ENCODE measurements around the gene ELF2.
A peak's percentile ranks its signal among the peaks of the same experiment; 100 is the strongest.
"Not testable (repeated sequence)": the region's sequence is repeated elsewhere in the genome, so short reads cannot be mapped to it uniquely, and the experiment has no call there.

The ELF2 gene

DNA sequence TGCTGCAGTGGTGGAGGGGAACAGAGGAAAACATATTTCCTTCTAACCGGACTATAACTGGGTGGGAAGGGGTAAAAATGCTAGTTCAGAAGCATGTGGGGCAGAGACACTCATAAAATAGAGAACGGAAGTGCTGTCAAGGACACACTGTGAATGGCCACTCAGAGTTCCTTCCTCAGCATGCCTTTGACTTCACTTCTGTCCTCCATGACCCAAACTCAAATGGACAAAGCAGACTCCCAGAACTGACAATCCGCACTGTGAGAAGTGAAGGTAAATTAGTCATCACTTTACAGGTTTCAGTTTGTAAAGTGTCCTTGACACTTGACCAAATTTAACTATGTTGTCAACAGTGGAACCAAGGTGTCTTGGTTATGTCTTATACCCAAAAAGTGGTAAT is 30.2 kb upstream of the ELF2 start:
- TF ChIP-seq CTCF (conservative IDR thresholded peaks at IDR 0.05; ENCODE audit: low read depth, low read length): no peak
- no peaks in the 10 kb centered on the region for H3K27me3 ChIP-seq (ENCODE audit: insufficient read depth, low read depth)
- H3K27ac ChIP-seq: peak overlapping the region; percentile 99
- no peaks in the 10 kb centered on the region for H4K20me1 ChIP-seq (ENCODE audit: insufficient read depth)
- no peak overlapping the region for H3K4me3 ChIP-seq (IDR thresholded peaks at IDR 0.05; ENCODE audit: insufficient read depth, low read depth, low read length)
- peak overlapping the region; percentile 100 for H3K4me2 ChIP-seq
- H3K4me1 ChIP-seq (ENCODE audit: low read depth, poor library complexity, severe bottlenecking): peaks cover 84% of the 10 kb centered on the region
- peak overlapping the region; percentile 43 for H2AFZ ChIP-seq (ENCODE audit: low read depth)
- no peaks in the 10 kb centered on the region for H3K79me2 ChIP-seq (ENCODE audit: insufficient read depth, low read depth)
- H3K36me3 ChIP-seq (ENCODE audit: insufficient read depth): no peaks in the 10 kb centered on the region
- peak overlapping the region; percentile 81 for H3K9ac ChIP-seq

DNA sequence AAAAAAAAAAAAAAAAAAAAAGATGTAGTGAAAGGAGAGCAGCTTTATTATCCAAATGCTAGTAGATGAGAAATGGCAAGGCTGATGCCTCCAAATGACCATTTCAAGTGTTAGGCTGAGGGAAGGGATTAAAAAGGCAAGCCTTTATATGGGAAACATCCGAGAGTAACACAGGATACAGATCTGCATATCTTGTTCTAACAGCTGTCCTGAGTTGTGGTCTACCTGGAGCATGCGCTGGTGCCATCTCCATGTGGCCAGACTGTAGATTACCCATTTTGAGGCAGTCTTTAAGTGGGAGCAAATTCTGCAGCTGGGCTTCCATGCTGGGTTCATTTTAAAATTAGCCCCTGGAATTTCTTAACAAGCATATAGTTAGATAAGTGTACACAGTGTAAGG is 26.0 kb upstream of the ELF2 start:
- peaks cover 60% of the 10 kb centered on the region for H3K4me1 ChIP-seq (ENCODE audit: low read depth, poor library complexity, severe bottlenecking)
- H2AFZ ChIP-seq (ENCODE audit: low read depth): no peak overlapping the region
- H3K27ac ChIP-seq: no peak overlapping the region

DNA sequence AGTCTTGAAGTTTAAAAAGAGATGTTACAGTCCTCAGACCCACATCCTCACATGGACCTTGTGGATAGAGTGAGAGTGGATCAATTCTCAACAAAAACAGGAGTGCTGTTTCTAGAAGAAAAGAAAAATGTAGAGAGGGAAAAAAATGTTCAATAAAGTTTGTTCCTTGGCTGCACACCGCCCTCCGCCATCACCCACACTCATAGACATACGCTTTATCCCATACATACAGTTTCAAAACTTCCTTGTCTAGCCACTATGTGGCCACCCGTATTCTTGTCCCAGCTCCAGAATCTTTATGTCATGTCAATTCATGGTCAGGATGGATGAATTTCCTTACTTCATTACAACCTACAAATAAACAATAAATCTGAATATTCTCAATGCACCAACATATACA is 23.5 kb upstream of the ELF2 start:
- Histone ChIP-seq H3K4me1 (ENCODE audit: low read depth, poor library complexity, severe bottlenecking) (peaks cover 38% of the 10 kb centered on the region), H3K9ac (no peak overlapping the region), H3K4me3 (IDR thresholded peaks at IDR 0.05; ENCODE audit: insufficient read depth, low read depth, low read length) (no peak overlapping the region), H3K27ac (peak overlapping the region; percentile 19; the same call in 1 of the 2 replicates), H3K79me2 (ENCODE audit: insufficient read depth, low read depth) (no peaks in the 10 kb centered on the region), H3K4me2 (peak overlapping the region; percentile 52), H2AFZ (ENCODE audit: low read depth) (peak overlapping the region; percentile 50), H3K27me3 (ENCODE audit: insufficient read depth, low read depth) (no peaks in the 10 kb centered on the region), H3K36me3 (ENCODE audit: insufficient read depth) (no peaks in the 10 kb centered on the region), H4K20me1 (ENCODE audit: insufficient read depth) (no peaks in the 10 kb centered on the region)
- no peak for TF ChIP-seq CTCF (conservative IDR thresholded peaks at IDR 0.05; ENCODE audit: low read depth, low read length)

More for the DNA sequence above, 26.0 kb upstream of the ELF2 start:
- Histone ChIP-seq H3K79me2 (ENCODE audit: insufficient read depth, low read depth) (no peaks in the 10 kb centered on the region), H3K4me3 (IDR thresholded peaks at IDR 0.05; ENCODE audit: insufficient read depth, low read depth, low read length) (no peak overlapping the region), H3K36me3 (ENCODE audit: insufficient read depth) (no peaks in the 10 kb centered on the region), H3K9ac (no peak overlapping the region), H4K20me1 (ENCODE audit: insufficient read depth) (no peaks in the 10 kb centered on the region), H3K4me2 (no peak overlapping the region), H3K27me3 (ENCODE audit: insufficient read depth, low read depth) (no peaks in the 10 kb centered on the region)
- no peak for TF ChIP-seq CTCF (conservative IDR thresholded peaks at IDR 0.05; ENCODE audit: low read depth, low read length)

GRCh38 chr4:139200102-139200501 is 23.1 kb upstream of the ELF2 start:
- peak overlapping the region; percentile 50 for H2AFZ ChIP-seq (ENCODE audit: low read depth)
- peak overlapping the region; percentile 52 for H3K4me2 ChIP-seq

DNA sequence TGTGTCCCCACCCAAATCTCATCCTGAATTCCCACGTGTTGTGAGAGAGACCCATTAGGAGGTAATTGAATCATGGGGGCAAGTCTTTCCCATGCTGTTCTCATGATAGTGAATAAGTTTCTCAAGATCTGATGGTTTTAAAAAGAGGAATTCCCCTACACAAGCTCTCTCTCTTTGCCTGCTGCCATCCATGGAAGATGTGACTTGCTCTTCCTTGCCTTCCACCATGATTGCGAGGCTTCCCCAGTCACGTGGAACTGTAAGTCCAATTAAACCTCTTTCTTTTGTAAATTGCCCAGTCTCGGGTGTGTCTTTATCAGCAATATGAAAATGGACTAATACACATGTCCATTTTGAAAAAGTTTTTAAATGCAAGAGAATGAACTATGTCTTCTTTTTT is 20.2 kb upstream of the ELF2 start:
- not testable (repeated sequence) for H3K4me3 ChIP-seq (IDR thresholded peaks at IDR 0.05; ENCODE audit: insufficient read depth, low read depth, low read length); H3K36me3 ChIP-seq (ENCODE audit: insufficient read depth); H3K9ac ChIP-seq; H3K79me2 ChIP-seq (ENCODE audit: insufficient read depth, low read depth); H3K27me3 ChIP-seq (ENCODE audit: insufficient read depth, low read depth); H3K4me2 ChIP-seq; H3K27ac ChIP-seq; H2AFZ ChIP-seq (ENCODE audit: low read depth); H4K20me1 ChIP-seq (ENCODE audit: insufficient read depth)
- H3K4me1 ChIP-seq (ENCODE audit: low read depth, poor library complexity, severe bottlenecking): peaks cover 20% of the 10 kb centered on the region

More at GRCh38 chr4:139200102-139200501, 23.1 kb upstream of the ELF2 start:
- Histone ChIP-seq H3K9ac (no peak overlapping the region), H3K4me3 (IDR thresholded peaks at IDR 0.05; ENCODE audit: insufficient read depth, low read depth, low read length) (no peak overlapping the region), H3K36me3 (ENCODE audit: insufficient read depth) (no peaks in the 10 kb centered on the region), H3K4me1 (ENCODE audit: low read depth, poor library complexity, severe bottlenecking) (peaks cover 34% of the 10 kb centered on the region), H4K20me1 (ENCODE audit: insufficient read depth) (no peaks in the 10 kb centered on the region), H3K79me2 (ENCODE audit: insufficient read depth, low read depth) (no peaks in the 10 kb centered on the region), H3K27me3 (ENCODE audit: insufficient read depth, low read depth) (no peaks in the 10 kb centered on the region), H3K27ac (peak overlapping the region; percentile 19; the same call in 1 of the 2 replicates)
- no peak for TF ChIP-seq CTCF (conservative IDR thresholded peaks at IDR 0.05; ENCODE audit: low read depth, low read length)

All from KMS-11 (cell line).